ENCODE data around the gene TSPAN19. TPM values are rescaled to one million over a fixed set of nuclear protein-coding genes. Genes with fewer than 3 reads are reported as not detected.

TSPAN19 gene
- total RNA-seq, 1 donor from 2014 or later, result 0.84 TPM

GRCh38 chr12:85060916-85061315, 24.8 kb upstream of the TSPAN19 start:
- H3K27me3 Mint-ChIP-seq (ENCODE audit: low read depth), result peaks cover 8% of the 10 kb centered on the region
- no peaks in the 10 kb centered on the region for H3K36me3 Mint-ChIP-seq (ENCODE audit: low read depth)
- H3K4me1 Mint-ChIP-seq, result no peaks in the 10 kb centered on the region
- H3K4me3 Mint-ChIP-seq, result no peak overlapping the region
- no peak for DNase-seq (ENCODE audit: low read depth, low spot score)
- H3K9me3 Mint-ChIP-seq, result no peaks in the 10 kb centered on the region
- no peak overlapping the region for H3K27ac Mint-ChIP-seq (ENCODE audit: unreplicated experiment)
- no peak for TF ChIP-seq CTCF (conservative IDR thresholded peaks at IDR 0.05)

- Mint-ChIP-seq H3K4me3 (no peak overlapping the region), H3K27ac (ENCODE audit: unreplicated experiment) (no peak overlapping the region), H3K4me1 (no peaks in the 10 kb centered on the region)
These were observed 23.5 kb upstream of the TSPAN19 start for GRCh38 chr12:85059594-85059993.

GRCh38 chr12:85058339-85058738, 22.3 kb upstream of the TSPAN19 start:
- H3K36me3 Mint-ChIP-seq (ENCODE audit: low read depth), result no peaks in the 10 kb centered on the region
- no peak overlapping the region for H3K4me3 Mint-ChIP-seq
- no peaks in the 10 kb centered on the region for H3K4me1 Mint-ChIP-seq
- no peak for DNase-seq (ENCODE audit: low read depth, low spot score)
- no peak overlapping the region for H3K27ac Mint-ChIP-seq (ENCODE audit: unreplicated experiment)
- TF ChIP-seq CTCF (conservative IDR thresholded peaks at IDR 0.05), result no peak
- no peaks in the 10 kb centered on the region for H3K9me3 Mint-ChIP-seq
- peaks cover 8% of the 10 kb centered on the region for H3K27me3 Mint-ChIP-seq (ENCODE audit: low read depth)

More at GRCh38 chr12:85059594-85059993, 23.5 kb upstream of the TSPAN19 start:
- Mint-ChIP-seq H3K9me3 (no peaks in the 10 kb centered on the region), H3K27me3 (ENCODE audit: low read depth) (peaks cover 8% of the 10 kb centered on the region), H3K36me3 (ENCODE audit: low read depth) (no peaks in the 10 kb centered on the region)
- no peak for DNase-seq (ENCODE audit: low read depth, low spot score)
- TF ChIP-seq CTCF (conservative IDR thresholded peaks at IDR 0.05), result no peak

- H3K27ac Mint-ChIP-seq (ENCODE audit: unreplicated experiment), result no peak overlapping the region
These were observed 21.4 kb upstream of the TSPAN19 start for GRCh38 chr12:85057370-85057963.

GRCh38 chr12:85043829-85044228, 7.8 kb upstream of the TSPAN19 start:
- Mint-ChIP-seq H3K36me3 (ENCODE audit: low read depth) (peaks cover 6% of the 10 kb centered on the region), H3K27me3 (ENCODE audit: low read depth) (no peaks in the 10 kb centered on the region), H3K4me3 (no peak overlapping the region), H3K4me1 (no peaks in the 10 kb centered on the region), H3K27ac (ENCODE audit: unreplicated experiment) (no peak overlapping the region), H3K9me3 (no peaks in the 10 kb centered on the region)
- DNase-seq (ENCODE audit: low read depth, low spot score), result no peak
- no peak for TF ChIP-seq CTCF (conservative IDR thresholded peaks at IDR 0.05)

More at GRCh38 chr12:85057370-85057963, 21.4 kb upstream of the TSPAN19 start:
- peak; percentile 45 for DNase-seq (ENCODE audit: low read depth, low spot score)
- no peak overlapping the region for H3K4me3 Mint-ChIP-seq
- no peaks in the 10 kb centered on the region for H3K9me3 Mint-ChIP-seq
- H3K4me1 Mint-ChIP-seq, result no peaks in the 10 kb centered on the region
- H3K36me3 Mint-ChIP-seq (ENCODE audit: low read depth), result no peaks in the 10 kb centered on the region
- peaks cover 5% of the 10 kb centered on the region for H3K27me3 Mint-ChIP-seq (ENCODE audit: low read depth)
- TF ChIP-seq CTCF (conservative IDR thresholded peaks at IDR 0.05), result peak; percentile 84

Measured in neural crest cell (in vitro differentiated cells).